A549 (cell line): Measurements from ENCODE around the gene ADAMTS4. TPM values are rescaled to one million over a fixed set of nuclear protein-coding genes. Genes with fewer than 3 reads are reported as not detected.

Experiments
- BCL3 ChIP-seq: fragments of >200 bp; sonication (Bioruptor Twin); formaldehyde crosslinking; IDR thresholded peaks from 3 replicates; pipeline ENCODE4 v1.6.1; 2016
- CBX2 ChIP-seq: fragments of 200-600 bp; sonication (generic); IDR thresholded peaks from 2 replicates; pipeline ENCODE4 v1.6.1; 2016; ENCODE audit warnings: low read depth, mild to moderate bottlenecking, borderline replicate concordance
- CEBPB ChIP-seq, 2 experiments: fragments of >200 bp in 1 of 2; sonication (Bioruptor Twin) in 1 of 2; formaldehyde crosslinking in 1 of 2; IDR thresholded peaks; 2 replicates each; pipeline ENCODE4 v1.6.1; 2012 to 2016
- CHD2 ChIP-seq: fragments of 150-350 bp; IDR thresholded peaks from 2 replicates; pipeline ENCODE4 v1.6.1; 2014; ENCODE audit warnings: low read length; ENCODE audit not compliant: partially characterized antibody
- CTCF ChIP-seq: fragments of >200 bp; sonication (Bioruptor Twin); formaldehyde crosslinking; IDR thresholded peaks from 3 replicates; pipeline ENCODE4 v1.5.1; 2016
- EHF ChIP-seq: fragments of 250-450 bp; sonication (Bioruptor Pico); IDR thresholded peaks from 2 replicates; pipeline ENCODE4 v1.5.0; 2020; ENCODE audit warnings: mild to moderate bottlenecking
- EHMT2 ChIP-seq: fragments of 200-600 bp; sonication (generic); IDR thresholded peaks from 2 replicates; pipeline ENCODE4 v1.6.1; 2016; ENCODE audit warnings: antibody characterized with exemption, low read depth, mild to moderate bottlenecking, moderate library complexity
- EP300 ChIP-seq, 2 experiments: fragments of >200 bp; sonication (Bioruptor Twin); formaldehyde crosslinking; IDR thresholded peaks; 2 replicates in 1 of 2; 3 replicates in 1 of 2; pipeline ENCODE4 v1.6.1; 2016 to 2017
- ESRRA ChIP-seq: fragments of 150-350 bp; IDR thresholded peaks from 2 replicates; pipeline ENCODE4 v1.6.1; 2014; ENCODE audit warnings: mild to moderate bottlenecking, low read length, borderline replicate concordance
- FOSL2 ChIP-seq, 2 experiments: fragments of 450-650 bp in 1 of 2; fragments of >200 bp in 1 of 2; sonication (Bioruptor Twin) in 1 of 2; formaldehyde crosslinking; IDR thresholded peaks; 2 replicates each; pipeline versions ENCODE4 v1.5.0 to v1.6.1; 2016 to 2020; ENCODE audit warnings: mild to moderate bottlenecking in 1 of 2, moderate library complexity in 1 of 2
- GATA3 ChIP-seq: IDR thresholded peaks from 2 replicates; pipeline ENCODE4 v1.6.1; 2012; ENCODE audit warnings: borderline replicate concordance
- HDAC2 ChIP-seq: fragments of 200-600 bp; sonication (generic); IDR thresholded peaks from 2 replicates; pipeline ENCODE4 v1.6.1; 2016
- HES2 ChIP-seq: fragments of >200 bp; sonication (Bioruptor Twin); formaldehyde crosslinking; IDR thresholded peaks from 2 replicates; pipeline ENCODE4 v1.6.1; 2016
- HMGXB4 ChIP-seq: fragments of 250-450 bp; sonication (Bioruptor Pico); IDR thresholded peaks from 2 replicates; pipeline ENCODE4 v1.5.0; 2021; ENCODE audit warnings: mild to moderate bottlenecking, moderate library complexity, borderline replicate concordance
- HOXB13 ChIP-seq: fragments of 250-450 bp; sonication (Bioruptor Pico); IDR thresholded peaks from 2 replicates; pipeline ENCODE4 v1.5.0; 2020; ENCODE audit warnings: low read depth, mild to moderate bottlenecking, moderate library complexity
- HOXB5 ChIP-seq: fragments of 250-450 bp; sonication (Bioruptor Pico); IDR thresholded peaks from 2 replicates; pipeline ENCODE4 v1.5.0; 2020; ENCODE audit warnings: mild to moderate bottlenecking, moderate library complexity
- KDM5A ChIP-seq: fragments of 200-600 bp; sonication (generic); IDR thresholded peaks from 2 replicates; pipeline ENCODE4 v1.6.1; 2016; ENCODE audit warnings: antibody characterized with exemption, mild to moderate bottlenecking
- MAZ ChIP-seq: fragments of 150-350 bp; IDR thresholded peaks from 2 replicates; pipeline ENCODE4 v1.6.1; 2014; ENCODE audit warnings: antibody characterized with exemption, low read depth, low read length, borderline replicate concordance
- MYC ChIP-seq: IDR thresholded peaks from 2 replicates; pipeline ENCODE4 v1.6.1; 2012; ENCODE audit warnings: mild to moderate bottlenecking, inconsistent platforms, low read length, improper control_type of control experiment, borderline replicate concordance
- NPAS2 ChIP-seq: fragments of 250-450 bp; sonication (Bioruptor Pico); IDR thresholded peaks from 2 replicates; pipeline ENCODE4 v1.8.0; 2022; ENCODE audit warnings: mild to moderate bottlenecking, moderate library complexity, borderline replicate concordance
- POLR2A ChIP-seq: IDR thresholded peaks from 2 replicates; pipeline ENCODE4 v1.6.1; 2012; ENCODE audit warnings: mild to moderate bottlenecking, low read length
- POLR2AphosphoS2 ChIP-seq: conservative IDR thresholded peaks from 2 replicates; pipeline ENCODE4 v1.6.1; 2012; ENCODE audit warnings: low read length, improper control_type of control experiment, inconsistent platforms
- RAD21 ChIP-seq, 2 experiments: fragments of >200 bp in 1 of 2; sonication (Bioruptor Twin) in 1 of 2; formaldehyde crosslinking in 1 of 2; IDR thresholded peaks in 1 of 2; conservative IDR thresholded peaks in 1 of 2; 2 replicates in 1 of 2; 3 replicates in 1 of 2; pipeline ENCODE4 v1.6.1; 2012 to 2018; ENCODE audit warnings: inconsistent platforms in 1 of 2
- RARB ChIP-seq: fragments of 250-450 bp; sonication (Bioruptor Pico); IDR thresholded peaks from 2 replicates; pipeline ENCODE4 v1.8.0; 2021; ENCODE audit warnings: mild to moderate bottlenecking, moderate library complexity
- REST ChIP-seq: fragments of 200-600 bp; sonication (generic); IDR thresholded peaks from 2 replicates; pipeline ENCODE4 v1.6.1; 2016; ENCODE audit warnings: antibody characterized with exemption, mild to moderate bottlenecking, moderate library complexity
- SMC3 ChIP-seq: fragments of >200 bp; sonication (Bioruptor Twin); formaldehyde crosslinking; IDR thresholded peaks from 3 replicates; pipeline ENCODE4 v1.6.1; 2018; ENCODE audit warnings: inconsistent platforms
- SREBF2 ChIP-seq: fragments of 450-650 bp; IDR thresholded peaks from 2 replicates; pipeline ENCODE4 v1.6.1; 2014; ENCODE audit warnings: mild to moderate bottlenecking, moderate library complexity
- TP53 ChIP-seq: fragments of 250-450 bp; sonication (Bioruptor Pico); IDR thresholded peaks from 2 replicates; pipeline ENCODE4 v1.5.0; 2021; ENCODE audit warnings: mild to moderate bottlenecking, moderate library complexity
- ZC3H11A ChIP-seq: fragments of 450-650 bp; IDR thresholded peaks from 2 replicates; pipeline ENCODE4 v1.6.1; 2014; ENCODE audit warnings: antibody characterized with exemption, mild to moderate bottlenecking
- polyA plus RNA-seq, 4 experiments: library from polyadenylated mRNA; depleted of rRNA in 3 of 4; stranded (reverse); fragments of >200 nt; fragmentation: RNase III in 1 of 4; extraction: RNeasy Plus Mini Kit Qiagen cat#74134 plus additional on column Dnase treatment in 1 of 4; gene quantifications; 2 replicates in 3 of 4; 3 replicates in 1 of 4; pipeline ENCODE4 v1.2.3, GENCODE V29; 2011 to 2017

Gene ADAMTS4
- polyA plus RNA-seq, 2 of the 4 experiments (the other 2 are of a cell fraction): not detected

- TF ChIP-seq POLR2A (peak; percentile 63; the same call in 1 of the 2 replicates), TP53 (no peak), CBX2 (no peak), MAZ (no peak), CEBPB (IDR thresholded peaks at IDR 0.05) (no peak), EP300 (IDR thresholded peaks at IDR 0.05) (no peak), GATA3 (no peak), EHF (CRISPR knock-in tag) (peak; percentile 55; the same call in 1 of the 2 replicates), SREBF2 (no peak), CHD2 (peak; percentile 47), RARB (CRISPR knock-in tag) (no peak), HOXB5 (CRISPR knock-in tag) (no peak), BCL3 (peak; percentile 79; the same call in 2 of the 3 replicates), CTCF (no peak), HDAC2 (no peak), RAD21 (conservative IDR thresholded peaks at IDR 0.05 in 1 of 2, IDR thresholded peaks at IDR 0.05 in 1 of 2) (no peak), EHMT2 (no peak), HES2 (no peak), MYC (peak; percentile 53; the same call in 1 of the 2 replicates), HMGXB4 (no peak), NPAS2 (CRISPR knock-in tag) (no peak), REST (peak; percentile 58; the same call in 1 of the 2 replicates), KDM5A (0 out of 2 replicates have a peak, but pooled peaks have one; percentile 27), HOXB13 (CRISPR knock-in tag) (0 out of 2 replicates have a peak, but pooled peaks have one; percentile 25), POLR2AphosphoS2 (no peak), ESRRA (no peak), FOSL2 (IDR thresholded peaks at IDR 0.05) (no peak), FOSL2 (CRISPR knock-in tag; IDR thresholded peaks at IDR 0.05) (no peak), ZC3H11A (no peak), SMC3 (no peak)
Observed at GRCh38 chr1:161153682-161154337, 45.0 kb downstream of the ADAMTS4 start, which contains the start of gene UFC1 (continued).
